Measurements from ENCODE around the gene IDI1.

DNA sequence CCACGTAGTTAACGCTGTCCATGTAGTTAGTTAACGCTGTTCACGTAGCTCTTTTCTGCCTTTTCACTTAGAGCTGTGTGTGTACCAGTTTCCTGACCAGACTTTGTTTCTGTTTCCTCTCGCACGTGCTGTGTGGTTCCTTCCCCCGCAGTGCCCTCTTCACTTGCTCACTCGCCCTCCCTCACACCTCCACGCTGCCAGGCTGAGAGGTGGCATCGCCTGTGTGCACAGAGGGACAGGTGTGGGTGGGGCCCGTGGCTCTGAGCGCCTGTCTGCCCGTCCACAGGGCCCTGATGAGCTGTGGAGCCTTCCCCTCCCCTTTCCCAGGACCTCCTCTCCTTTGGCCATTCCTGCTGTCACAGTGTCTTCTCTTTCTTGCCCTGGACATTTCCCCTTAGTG, 37.9 kb upstream of the IDI1 start:
- TF ChIP-seq EZH2 (IDR thresholded peaks at IDR 0.05) (no peak), POLR2AphosphoS5 (IDR thresholded peaks at IDR 0.05; ENCODE audit: borderline replicate concordance, low read depth, low read length) (no peak), FOXP2 (optimal IDR thresholded peaks at IDR 0.05; ENCODE audit: control extremely low read depth, extremely low read length, insufficient read depth) (no peak)
